Pancreas (tissue), 10 donors: ENCODE measurements around the gene CDH4. TPM values are rescaled to one million over a fixed set of nuclear protein-coding genes. Genes with fewer than 3 reads are reported as not detected.
"Not testable (repeated sequence)": the region's sequence is repeated elsewhere in the genome, so short reads cannot be mapped to it uniquely, and the experiment has no call there.

Experiments used
- ATAC-seq, 4 donors: fragments of 200-7000 bp; cut with Tn5 transposase; one replicate each; pipeline versions ENCODE4 v1.8.0 to v1.9.1; 2020; ENCODE audit warnings: mild to moderate bottlenecking in 4 of 4, moderate library complexity in 4 of 4
- DNase-seq, 6 donors: peaks; one replicate each; pipeline ENCODE4 v3.0.0-alpha.2; 2020
- FAIRE-seq: peaks from 2 replicates; lab custom pipeline; 2012; peaks lifted over from hg19 to GRCh38; lab: Jason Lieb, UNC
- H3K27ac ChIP-seq, 4 donors: fragments of 200-600 bp; sonication (generic); 1 replicate in 3 of 4; 2 replicates in 1 of 4; pipeline versions ENCODE4 v1.5.0 to v1.8.0; 2020
- H3K27me3 ChIP-seq, 4 donors: fragments of 200-600 bp; one replicate each; pipeline ENCODE4 v1.8.0; 2021
- H3K36me3 ChIP-seq, 3 donors: fragments of 200-600 bp; sonication (generic) in 1 of 3; one replicate each; pipeline versions ENCODE4 v1.5.0 to v1.8.0; 2020 to 2021
- H3K4me1 ChIP-seq, 3 donors: fragments of 200-600 bp; one replicate each; pipeline ENCODE4 v1.8.0; 2021
- H3K4me3 ChIP-seq, 4 donors: fragments of 200-600 bp; sonication (generic) in 2 of 4; one replicate each; pipeline versions ENCODE4 v1.5.0 to v1.8.0; 2020 to 2021
- H3K9me3 ChIP-seq, 4 donors: fragments of 200-600 bp; one replicate each; pipeline ENCODE4 v1.8.0; 2021
- WGBS, 2 donors: extraction: QIAGEN DNeasy Blood & Tissue Kit; methylation state at CpG; one replicate each; pipeline ENCODE4 v1.1.7; 2013; 5-methylcytosine and 5-hydroxymethylcytosine counted together
- intact Hi-C, 3 donors: fragments of 100-400 bp; cut with DNase I; formaldehyde crosslinking; loops; one replicate each; pipeline versions ENCODE4 v1.11.1 to v1.14.2; 2022
- polyA plus RNA-seq, 2 donors: library from polyadenylated mRNA; stranded (reverse); fragments of 200-250 nt; gene quantifications; one replicate each; pipeline ENCODE4 v1.2.3, GENCODE V29; 2013
- total RNA-seq, 6 donors: library from RNA; stranded (reverse); fragmentation: NEBNext Ultra II Directional in 4 of 6; extraction: Animal tissue kit (Norgen Biotek cat#: 25700) in 4 of 6; gene quantifications; one replicate each; pipeline versions ENCODE4 v1.2.1 to v1.2.4, GENCODE V29; 2021 to 2023
- TF ChIP-seq, protein P1 (sequence below), 4 donors: fragments of 200-600 bp; sonication (generic) in 3 of 4; IDR thresholded peaks; one replicate each; pipeline versions ENCODE4 v1.5.0 to v1.8.0; 2021; ENCODE audit warnings: antibody characterized with exemption in 4 of 4
- donor health status: healthy with polysubstance abuse.
- donor health status: DM: no; HTN: no; CAD: no; lungs with moderate emphysema.
- donor health status: DM: no; HTN: no; CAD: no.
- donor health status: control.
- donor health status: control.
- donor health status: Bipolar disorder and iron deficiency.
- donor health status: DM: yes; HTN: yes; CAD: no.
- donor health status: DM: no; HTN: no; CAD: no.
- donor health status: DM: no; HTN: no; CAD: no.
- donor health status: DM: yes; HTN: yes; CAD: no.

Gene CDH4
- total and polyA plus RNA-seq, 8 donors, result 0.04 to 1.4 (median 0.27) TPM

DNA sequence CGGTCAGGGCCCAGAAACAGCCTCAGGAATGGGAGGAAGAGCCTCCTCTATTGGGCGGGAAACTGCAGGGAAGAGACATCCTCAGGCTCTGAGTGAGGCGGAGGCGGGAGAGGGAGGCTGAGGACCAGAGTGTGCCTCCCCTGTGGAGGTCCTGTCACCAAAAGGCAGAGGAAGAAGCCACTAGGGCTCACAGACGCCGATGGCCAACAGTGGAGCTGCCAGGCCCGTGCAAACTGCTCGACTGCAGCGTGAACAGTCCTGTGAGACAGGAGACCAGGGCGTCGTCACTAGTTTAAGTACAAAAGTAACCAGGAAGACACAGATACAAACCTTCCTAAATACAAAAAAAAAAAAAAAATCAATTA, 730.9 kb downstream of the CDH4 start:
- H3K9me3 ChIP-seq, result no peaks in the 10 kb centered on the region
- no peak overlapping the region for H3K27ac ChIP-seq
- no peaks in the 10 kb centered on the region for H3K4me1 ChIP-seq
- H3K27me3 ChIP-seq, result no peaks in the 10 kb centered on the region
- DNase-seq (no peak), ATAC-seq (no peak), FAIRE-seq (no peak)
- intact Hi-C loops, result no loop called here
- WGBS, 2 donors, result 91 to 93% methylated on average over 11 of the region's 11 CpGs
- H3K4me3 ChIP-seq, result no peak overlapping the region
- TF ChIP-seq, protein P1, sequence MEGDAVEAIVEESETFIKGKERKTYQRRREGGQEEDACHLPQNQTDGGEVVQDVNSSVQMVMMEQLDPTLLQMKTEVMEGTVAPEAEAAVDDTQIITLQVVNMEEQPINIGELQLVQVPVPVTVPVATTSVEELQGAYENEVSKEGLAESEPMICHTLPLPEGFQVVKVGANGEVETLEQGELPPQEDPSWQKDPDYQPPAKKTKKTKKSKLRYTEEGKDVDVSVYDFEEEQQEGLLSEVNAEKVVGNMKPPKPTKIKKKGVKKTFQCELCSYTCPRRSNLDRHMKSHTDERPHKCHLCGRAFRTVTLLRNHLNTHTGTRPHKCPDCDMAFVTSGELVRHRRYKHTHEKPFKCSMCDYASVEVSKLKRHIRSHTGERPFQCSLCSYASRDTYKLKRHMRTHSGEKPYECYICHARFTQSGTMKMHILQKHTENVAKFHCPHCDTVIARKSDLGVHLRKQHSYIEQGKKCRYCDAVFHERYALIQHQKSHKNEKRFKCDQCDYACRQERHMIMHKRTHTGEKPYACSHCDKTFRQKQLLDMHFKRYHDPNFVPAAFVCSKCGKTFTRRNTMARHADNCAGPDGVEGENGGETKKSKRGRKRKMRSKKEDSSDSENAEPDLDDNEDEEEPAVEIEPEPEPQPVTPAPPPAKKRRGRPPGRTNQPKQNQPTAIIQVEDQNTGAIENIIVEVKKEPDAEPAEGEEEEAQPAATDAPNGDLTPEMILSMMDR (IDR thresholded peaks at IDR 0.05), result no peak
- no peaks in the 10 kb centered on the region for H3K36me3 ChIP-seq

DNA sequence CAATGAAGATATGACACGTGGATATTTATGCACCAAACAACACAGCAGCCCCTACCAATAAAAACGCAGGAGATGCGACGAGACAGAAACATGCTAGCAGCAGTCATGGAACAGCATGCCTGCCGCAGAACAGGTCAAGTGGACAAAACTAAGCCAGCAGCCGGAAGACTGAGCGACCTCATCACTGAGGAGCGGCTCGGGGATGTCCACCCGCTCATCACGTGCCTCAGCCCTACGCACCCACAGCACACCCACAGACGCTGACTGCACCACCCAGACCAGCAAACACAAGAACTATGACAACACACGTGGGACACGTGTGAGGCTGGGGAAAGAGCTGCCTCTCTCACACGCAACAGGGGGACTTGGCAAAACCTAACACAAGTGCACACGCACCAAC, 731.9 kb downstream of the CDH4 start:
- Histone ChIP-seq H3K27me3 (no peaks in the 10 kb centered on the region), H3K36me3 (no peaks in the 10 kb centered on the region), H3K27ac (no peak overlapping the region), H3K4me1 (no peaks in the 10 kb centered on the region), H3K9me3 (no peaks in the 10 kb centered on the region), H3K4me3 (no peak overlapping the region)
- DNase-seq (no peak), ATAC-seq (no peak), FAIRE-seq (no peak)
- TF ChIP-seq, protein P1 (IDR thresholded peaks at IDR 0.05), result no peak
- WGBS, 2 donors, result 88 to 89% methylated on average over 17 of the region's 17 CpGs
- intact Hi-C loops, result no loop called here

DNA sequence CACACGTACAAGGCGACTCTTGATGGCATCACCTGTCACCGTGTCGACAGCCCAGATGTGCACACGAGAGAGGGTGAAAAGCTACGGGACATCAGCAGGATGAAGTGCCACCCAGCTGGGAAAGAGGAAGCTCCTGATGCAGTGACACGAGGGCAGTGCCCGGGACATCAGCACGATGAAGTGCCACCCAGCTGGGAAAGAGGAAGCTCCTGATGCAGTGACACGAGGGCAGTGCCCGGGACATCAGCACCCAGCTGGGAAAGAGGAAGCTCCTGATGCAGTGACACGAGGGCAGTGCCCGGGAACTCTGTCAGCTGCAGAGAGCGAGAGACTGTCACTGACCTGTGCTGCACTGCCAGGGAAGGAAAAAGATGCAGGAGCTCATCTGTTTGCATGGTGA, 732.4 kb downstream of the CDH4 start:
- H3K4me3 ChIP-seq, H3K9me3 ChIP-seq, H3K4me1 ChIP-seq, H3K27me3 ChIP-seq, H3K36me3 ChIP-seq, FAIRE-seq, intact Hi-C loops, ATAC-seq, H3K27ac ChIP-seq: not testable (repeated sequence)
- WGBS, 2 donors, result 82 to 87% methylated on average over 14 of the region's 14 CpGs
- peak in 1 of 6 donors; percentile 31 for DNase-seq

DNA sequence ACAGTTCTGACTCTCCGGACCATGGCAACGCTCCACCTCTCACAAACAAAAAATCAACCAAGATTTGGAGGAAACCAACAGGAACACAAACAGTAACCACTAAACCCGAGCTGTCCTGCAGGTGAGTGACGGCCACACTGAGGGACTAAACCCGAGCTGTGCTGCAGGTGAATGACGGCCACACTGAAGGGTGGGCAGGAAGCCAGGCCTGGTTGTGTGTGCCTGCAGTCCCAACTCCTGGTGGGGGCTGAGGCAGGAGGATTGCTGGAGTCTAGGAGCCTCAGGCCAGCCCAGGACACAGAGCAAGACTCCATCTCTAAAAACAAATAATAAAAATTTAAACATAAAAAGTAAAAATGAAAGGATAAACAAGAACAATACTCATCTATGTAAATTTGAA, 733.0 kb downstream of the CDH4 start:
- no peaks in the 10 kb centered on the region for H3K27me3 ChIP-seq
- ATAC-seq (no peak), FAIRE-seq (no peak), DNase-seq (peak in 1 of 6 donors; percentile 40)
- H3K4me1 ChIP-seq, result no peaks in the 10 kb centered on the region
- intact Hi-C loops, result no loop called here
- no peaks in the 10 kb centered on the region for H3K9me3 ChIP-seq
- H3K27ac ChIP-seq, result no peak overlapping the region
- no peak overlapping the region for H3K4me3 ChIP-seq
- H3K36me3 ChIP-seq, result peaks cover 0 to 4% (median 0%) of the 10 kb centered on the region in 3 donors
- TF ChIP-seq, protein P1 (IDR thresholded peaks at IDR 0.05), result no peak
- 64 to 74% methylated on average over 6 of the region's 6 CpGs for WGBS, 2 donors

DNA sequence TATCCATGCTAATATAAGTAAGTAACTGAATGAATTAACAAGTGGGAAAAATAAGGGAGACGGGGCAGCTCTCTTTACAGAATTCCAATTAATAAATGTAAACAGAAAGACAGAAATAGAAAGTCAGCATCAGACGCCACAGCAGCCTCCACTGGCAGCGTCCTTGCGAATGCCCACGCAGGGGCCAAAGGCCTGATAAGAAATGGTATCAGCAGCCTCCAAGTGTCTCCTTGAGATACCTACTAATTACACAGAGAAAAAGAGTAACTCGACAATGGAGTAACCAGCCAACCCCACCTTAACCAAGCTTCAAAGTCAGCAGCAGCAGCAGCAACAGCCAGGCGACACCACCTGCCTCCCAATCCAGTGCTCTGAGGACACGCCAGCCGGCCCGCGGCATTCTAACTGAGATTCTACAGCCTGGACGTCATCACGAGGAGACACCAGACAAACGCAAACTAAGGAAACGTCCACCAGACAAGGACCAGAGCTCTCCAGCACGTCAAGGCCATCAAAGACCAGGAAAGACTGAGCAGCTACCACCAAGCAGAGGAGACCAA, 734.8 kb downstream of the CDH4 start:
- TF ChIP-seq, protein P1 (IDR thresholded peaks at IDR 0.05), result no peak
- no peaks in the 10 kb centered on the region for H3K9me3 ChIP-seq
- H3K27me3 ChIP-seq, result no peaks in the 10 kb centered on the region
- peaks cover 0 to 12% (median 2%) of the 10 kb centered on the region in 3 donors for H3K36me3 ChIP-seq
- DNase-seq (no peak), FAIRE-seq (no peak), ATAC-seq (peak in 3 of 4 donors; percentile 38 to 78 (median 49))
- intact Hi-C loops, result no loop called here
- no peaks in the 10 kb centered on the region for H3K4me1 ChIP-seq
- no peak overlapping the region for H3K4me3 ChIP-seq
- WGBS, 2 donors, result 49 to 52% methylated on average over 16 of the region's 16 CpGs
- H3K27ac ChIP-seq, result no peak overlapping the region
